HFFc6 (cell line): Measurements from ENCODE around the gene DTNB. TPM values are rescaled to one million over a fixed set of nuclear protein-coding genes. Genes with fewer than 3 reads are reported as not detected.

Source experiments
- DNase-seq: peaks from one replicate; pipeline ENCODE4 v3.0.0-alpha.2; 2018
- H3K27ac Mint-ChIP-seq: 2 replicates; pipeline ENCODE4 v1.8.0; 2020; ENCODE audit warnings: mild to moderate bottlenecking, mixed read lengths
- H3K27me3 Mint-ChIP-seq: 2 replicates; pipeline ENCODE4 v1.8.0; 2021; ENCODE audit warnings: mild to moderate bottlenecking, moderate library complexity, mixed read lengths; ENCODE audit not compliant: insufficient read depth
- H3K36me3 Mint-ChIP-seq: 2 replicates; pipeline ENCODE4 v1.8.0; 2021; ENCODE audit warnings: low read depth, mixed read lengths
- H3K4me1 Mint-ChIP-seq: 2 replicates; pipeline ENCODE4 v1.8.0; 2020; ENCODE audit warnings: low read depth, mixed read lengths
- H3K4me3 Mint-ChIP-seq: 2 replicates; pipeline ENCODE4 v1.8.0; 2020; ENCODE audit warnings: mild to moderate bottlenecking, moderate library complexity, mixed read lengths
- H3K9me3 Mint-ChIP-seq: 2 replicates; pipeline ENCODE4 v1.8.0; 2020; ENCODE audit warnings: mild to moderate bottlenecking, mixed read lengths
- CTCF ChIP-seq: fragments of 200-600 bp; sonication (generic); IDR thresholded peaks from 2 replicates; pipeline ENCODE4 v1.5.0; 2021; ENCODE audit warnings: antibody characterized with exemption, mild to moderate bottlenecking
- total RNA-seq, 6 experiments: library from RNA; stranded (reverse); fragmentation: NEBNext Ultra II Directional; extraction: Animal tissue kit (Norgen Biotek cat#: 25700); gene quantifications; 2 replicates in 1 of 6; 3 replicates in 5 of 6; pipeline ENCODE4 v1.2.3, GENCODE V29; 2021

DTNB gene
- total RNA-seq, 6 experiments from 2014 or later: 4.2 to 6.2 (median 4.7) TPM

- peaks cover 15% of the 10 kb centered on the region for H3K27me3 Mint-ChIP-seq
- H3K9me3 Mint-ChIP-seq: no peaks in the 10 kb centered on the region
- no peak for TF ChIP-seq CTCF
These were observed 8.7 kb upstream of the DTNB start for GRCh38 chr2:25682082-25682481.

GRCh38 chr2:25677877-25678276 lies 4.5 kb upstream of the DTNB start:
- Mint-ChIP-seq H3K4me3 (no peak overlapping the region), H3K27ac (no peak overlapping the region), H3K9me3 (peaks cover 5% of the 10 kb centered on the region; the same call in 1 of the 2 replicates), H3K36me3 (peaks cover 5% of the 10 kb centered on the region; the same call in 1 of the 2 replicates), H3K4me1 (no peaks in the 10 kb centered on the region), H3K27me3 (peaks cover 3% of the 10 kb centered on the region)
- DNase-seq: no peak
- TF ChIP-seq CTCF: no peak

More at GRCh38 chr2:25682082-25682481, 8.7 kb upstream of the DTNB start:
- H3K27ac Mint-ChIP-seq: no peak overlapping the region
- H3K4me3 Mint-ChIP-seq: no peak overlapping the region
- H3K4me1 Mint-ChIP-seq: peaks cover 10% of the 10 kb centered on the region
- no peak for DNase-seq
- no peaks in the 10 kb centered on the region for H3K36me3 Mint-ChIP-seq

GRCh38 chr2:25674077-25674362 lies 643 bp upstream of the DTNB start:
- Mint-ChIP-seq H3K27me3 (peaks cover 2% of the 10 kb centered on the region), H3K4me1 (peaks cover 12% of the 10 kb centered on the region), H3K36me3 (peaks cover 5% of the 10 kb centered on the region; the same call in 1 of the 2 replicates), H3K27ac (no peak overlapping the region), H3K4me3 (peak overlapping the region; percentile 60), H3K9me3 (peaks cover 5% of the 10 kb centered on the region; the same call in 1 of the 2 replicates)
- DNase-seq: no peak
- TF ChIP-seq CTCF: no peak

GRCh38 chr2:25672494-25673299 lies 680 bp downstream of the DTNB start:
- H3K27ac Mint-ChIP-seq: no peak overlapping the region; the same call in 1 of the 2 replicates
- peak; percentile 17 for DNase-seq
- peaks cover 12% of the 10 kb centered on the region for H3K4me1 Mint-ChIP-seq
- peak overlapping the region; percentile 89 for H3K4me3 Mint-ChIP-seq
- H3K36me3 Mint-ChIP-seq: peaks cover 5% of the 10 kb centered on the region; the same call in 1 of the 2 replicates
- H3K27me3 Mint-ChIP-seq: peaks cover 2% of the 10 kb centered on the region
- peaks cover 5% of the 10 kb centered on the region; the same call in 1 of the 2 replicates for H3K9me3 Mint-ChIP-seq
- no peak for TF ChIP-seq CTCF

GRCh38 chr2:25671622-25672021 lies 1.8 kb downstream of the DTNB start:
- Mint-ChIP-seq H3K9me3 (peaks cover 3% of the 10 kb centered on the region; the same call in 1 of the 2 replicates), H3K36me3 (peaks cover 3% of the 10 kb centered on the region; the same call in 1 of the 2 replicates)

More at GRCh38 chr2:25671622-25672021, 1.8 kb downstream of the DTNB start:
- no peak for DNase-seq
- Mint-ChIP-seq H3K27ac (no peak overlapping the region), H3K4me3 (peak overlapping the region; percentile 89), H3K27me3 (peaks cover 2% of the 10 kb centered on the region), H3K4me1 (peaks cover 12% of the 10 kb centered on the region)
- no peak for TF ChIP-seq CTCF
